Hematopoietic multipotent progenitor cell treated with erythropoietin and hydrocortisone succinate and interleukin-3 and kit ligand, for 8 days (in vitro differentiated cells): ENCODE data around the gene SYTL3.
"Not testable (repeated sequence)": the region's sequence is repeated elsewhere in the genome, so short reads cannot be mapped to it uniquely, and the experiment has no call there.

Experiments used
- DNase-seq: peaks from one replicate; pipeline ENCODE4 v3.0.0-alpha.2; 2015

Gene SYTL3, protein sequence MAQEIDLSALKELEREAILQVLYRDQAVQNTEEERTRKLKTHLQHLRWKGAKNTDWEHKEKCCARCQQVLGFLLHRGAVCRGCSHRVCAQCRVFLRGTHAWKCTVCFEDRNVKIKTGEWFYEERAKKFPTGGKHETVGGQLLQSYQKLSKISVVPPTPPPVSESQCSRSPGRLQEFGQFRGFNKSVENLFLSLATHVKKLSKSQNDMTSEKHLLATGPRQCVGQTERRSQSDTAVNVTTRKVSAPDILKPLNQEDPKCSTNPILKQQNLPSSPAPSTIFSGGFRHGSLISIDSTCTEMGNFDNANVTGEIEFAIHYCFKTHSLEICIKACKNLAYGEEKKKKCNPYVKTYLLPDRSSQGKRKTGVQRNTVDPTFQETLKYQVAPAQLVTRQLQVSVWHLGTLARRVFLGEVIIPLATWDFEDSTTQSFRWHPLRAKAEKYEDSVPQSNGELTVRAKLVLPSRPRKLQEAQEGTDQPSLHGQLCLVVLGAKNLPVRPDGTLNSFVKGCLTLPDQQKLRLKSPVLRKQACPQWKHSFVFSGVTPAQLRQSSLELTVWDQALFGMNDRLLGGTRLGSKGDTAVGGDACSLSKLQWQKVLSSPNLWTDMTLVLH

GRCh38 chr6:158649289-158650143 lies at the start of gene SYTL3:
SYTL3 (plus strand) TSS chr6:158650054; CDS start chr6:158663269, 13,215 bp downstream.
- DNase-seq = peak; percentile 34

GRCh38 chr6:158603261-158604047 lies 46.4 kb upstream of the SYTL3 start:
- DNase-seq = no peak

GRCh38 chr6:158604048-158604406 lies 45.8 kb upstream of the SYTL3 start:
- DNase-seq = no peak

DNA sequence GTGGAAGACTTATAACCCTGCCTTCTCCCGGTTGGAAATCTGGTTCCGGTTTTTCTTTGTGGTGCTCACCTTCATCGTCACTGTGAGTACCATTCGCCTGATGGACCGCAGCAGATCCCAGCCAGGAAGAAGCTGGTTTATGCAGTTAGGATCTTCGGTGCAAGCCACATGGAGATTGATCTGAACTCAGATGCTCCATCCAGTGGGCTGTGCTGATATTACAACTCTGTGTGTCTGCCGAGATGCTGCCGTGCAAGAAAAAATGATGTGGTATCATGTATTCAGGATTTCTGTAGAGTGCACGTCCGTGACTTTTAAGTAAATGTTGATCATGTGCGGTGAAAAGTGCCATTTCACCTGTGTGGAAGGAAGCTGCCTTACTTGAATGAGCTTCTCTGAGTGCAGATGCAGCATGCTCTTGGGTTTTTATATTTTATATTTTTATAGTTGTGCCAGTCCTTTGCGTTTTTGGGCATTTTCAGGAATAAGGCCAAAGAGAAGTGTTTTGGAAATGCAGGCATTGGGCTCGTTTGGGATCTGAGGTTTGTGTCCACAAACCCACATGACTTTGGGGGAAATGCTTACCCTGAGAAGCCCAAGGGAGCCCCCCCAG lies 44.5 kb upstream of the SYTL3 start:
- DNase-seq = peak; percentile 75

DNA sequence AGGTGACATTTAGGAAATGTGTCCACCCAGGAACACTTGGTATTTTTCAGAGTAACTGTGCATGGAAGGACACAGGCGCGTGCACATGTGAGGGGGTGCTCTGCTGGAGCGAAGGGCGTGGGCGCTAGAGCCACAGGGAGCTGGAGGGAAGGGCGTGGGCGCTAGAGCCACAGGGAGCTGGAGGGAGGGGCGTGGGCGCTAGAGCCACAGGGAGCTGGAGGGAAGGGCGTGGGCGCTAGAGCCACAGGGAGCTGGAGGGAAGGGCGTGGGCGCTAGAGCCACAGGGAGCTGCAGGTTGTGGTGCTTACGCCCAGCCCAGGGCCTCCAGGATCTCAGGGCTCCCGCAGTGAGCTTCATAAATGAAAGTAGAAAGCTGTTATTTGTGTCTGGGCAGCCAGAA lies 43.8 kb upstream of the SYTL3 start:
- DNase-seq = not testable (repeated sequence)

GRCh38 chr6:158606935-158607334 lies 42.9 kb upstream of the SYTL3 start:
- DNase-seq = no peak

- DNase-seq = no peak
Observed at GRCh38 chr6:158607411-158608170, 42.3 kb upstream of the SYTL3 start.

DNA sequence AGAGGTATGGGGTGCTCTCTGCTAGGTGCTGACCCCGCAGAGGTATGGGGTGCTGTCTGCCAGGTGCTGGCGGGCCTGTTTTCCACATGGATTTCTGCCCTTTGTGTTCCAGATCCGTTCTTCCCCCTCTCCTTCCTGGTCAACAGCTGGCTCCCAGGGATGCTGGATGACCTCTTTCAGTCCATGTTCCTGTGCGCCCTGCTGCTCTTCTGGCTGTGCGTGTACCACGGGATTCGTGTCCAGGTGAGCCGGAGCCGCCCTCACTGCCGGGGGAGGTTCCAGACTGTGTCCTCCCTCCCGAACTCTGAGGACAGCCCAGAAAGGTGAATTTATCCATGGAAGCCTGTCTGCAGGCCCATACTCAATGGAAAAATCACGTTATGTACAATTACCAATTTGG lies 41.6 kb upstream of the SYTL3 start:
- DNase-seq = no peak

DNA sequence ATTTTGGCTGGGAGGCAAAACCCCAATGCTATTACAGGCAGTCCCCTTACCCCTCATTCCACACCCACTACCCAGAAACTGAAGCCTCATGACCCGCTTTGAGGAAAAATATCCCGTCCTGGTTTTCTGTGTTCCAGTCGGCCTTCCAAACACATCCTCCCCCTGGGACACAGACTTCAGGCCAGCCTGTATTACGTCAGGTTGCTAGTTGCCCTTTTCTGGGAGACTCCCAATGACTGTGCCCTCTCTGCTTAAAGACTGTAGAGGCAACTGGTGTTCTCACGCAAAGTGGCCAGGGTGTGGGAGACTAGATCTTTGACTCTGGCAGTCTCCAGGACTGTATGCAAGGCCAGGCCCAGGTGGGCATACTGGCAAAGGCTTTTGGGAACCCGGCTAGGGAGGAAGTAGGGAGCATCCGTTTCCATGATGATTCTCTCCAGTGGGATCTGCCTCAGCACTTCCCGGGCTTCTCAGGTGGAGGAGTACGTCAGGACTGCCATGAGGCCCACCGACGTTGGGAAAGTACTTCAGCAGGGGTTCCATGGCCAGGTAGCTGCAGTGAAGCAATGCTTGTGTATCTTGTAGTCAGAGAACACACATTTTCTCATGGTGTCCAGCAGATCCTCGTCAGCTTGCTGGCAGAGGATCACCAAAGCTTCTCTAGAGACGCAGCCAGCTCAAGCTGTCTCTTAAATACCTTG lies 40.2 kb upstream of the SYTL3 start:
- DNase-seq = no peak

GRCh38 chr6:158610319-158610968 lies 39.4 kb upstream of the SYTL3 start:
- no peak for DNase-seq

DNA sequence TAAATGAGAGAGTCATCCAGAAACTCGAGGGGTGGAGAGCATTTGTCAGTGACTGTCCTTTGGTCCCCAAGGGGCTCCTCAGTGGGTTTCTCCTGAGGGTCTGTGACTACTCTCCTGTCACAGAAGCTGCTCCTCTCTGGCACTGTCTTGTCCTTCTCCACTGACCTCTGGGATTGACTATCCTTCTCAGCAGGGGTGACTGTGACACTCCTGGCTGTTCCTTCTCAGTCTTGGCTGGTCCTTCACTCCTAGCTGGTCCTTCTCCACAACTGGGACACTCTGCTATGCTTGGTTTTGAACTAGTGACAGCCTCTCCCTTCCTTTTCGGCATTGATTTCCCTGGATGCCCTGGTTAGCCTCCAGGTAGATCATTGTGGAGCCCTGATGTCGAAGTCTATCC lies 38.8 kb upstream of the SYTL3 start:
- no peak for DNase-seq

DNA sequence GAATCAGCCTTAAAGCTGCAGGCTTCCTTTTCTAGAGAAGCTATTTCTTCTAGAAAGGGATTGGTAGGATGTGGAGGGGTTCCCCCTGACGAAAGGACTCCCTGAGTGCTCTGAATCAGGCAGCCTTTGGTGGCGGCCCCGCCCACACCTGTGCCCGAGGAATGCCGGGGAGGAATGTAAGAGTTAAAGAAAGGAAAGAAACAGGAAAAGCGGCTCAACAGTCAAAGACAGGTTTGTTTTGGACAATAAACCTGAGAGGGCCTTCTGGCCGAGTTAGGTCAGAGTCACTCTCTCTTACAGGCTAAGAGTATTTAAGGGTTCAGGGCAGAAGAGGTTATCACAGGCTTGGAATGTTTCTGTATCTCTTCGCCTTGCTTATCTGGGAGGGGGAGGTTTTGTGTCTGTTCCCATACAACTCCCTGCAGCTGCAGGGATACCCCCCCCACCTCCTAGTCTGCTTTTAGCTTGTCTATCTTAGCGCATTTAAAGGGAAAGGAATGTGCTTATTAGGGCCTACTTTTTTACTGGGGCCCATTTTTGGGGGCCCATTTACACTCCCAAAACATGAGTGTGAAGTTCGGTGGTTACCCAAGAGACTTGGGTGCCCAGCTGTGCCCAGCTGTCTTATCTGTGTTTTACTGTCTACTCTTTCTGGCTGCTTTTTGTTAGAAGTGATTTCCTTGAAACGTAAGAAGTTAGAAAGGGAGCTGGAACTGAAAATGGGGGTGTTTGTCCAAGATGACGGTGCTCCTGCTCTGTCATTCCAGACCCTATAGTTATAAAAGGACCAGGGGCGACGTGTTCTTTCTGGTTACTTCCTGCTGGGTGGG lies 38.1 kb upstream of the SYTL3 start:
- DNase-seq = no peak

DNA sequence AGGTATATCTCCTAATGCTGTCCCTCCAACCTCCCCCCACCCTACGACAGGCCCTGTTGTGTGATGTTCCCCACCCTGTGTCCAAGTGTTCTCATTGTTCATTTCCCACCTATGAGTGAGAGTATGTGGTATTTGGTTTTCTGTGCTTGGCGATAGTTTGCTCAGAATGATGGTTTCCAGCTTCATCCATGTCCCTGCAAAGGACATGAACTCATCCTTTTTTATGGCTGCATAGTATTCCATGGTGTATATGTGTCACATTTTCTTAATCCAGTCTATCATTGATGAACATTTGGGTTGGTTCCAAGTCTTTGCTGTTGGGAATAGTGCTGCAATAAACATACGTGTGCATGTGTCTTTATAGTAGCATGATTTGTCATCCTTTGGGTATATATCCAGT lies 35.2 kb upstream of the SYTL3 start:
- not testable (repeated sequence) for DNase-seq

DNA sequence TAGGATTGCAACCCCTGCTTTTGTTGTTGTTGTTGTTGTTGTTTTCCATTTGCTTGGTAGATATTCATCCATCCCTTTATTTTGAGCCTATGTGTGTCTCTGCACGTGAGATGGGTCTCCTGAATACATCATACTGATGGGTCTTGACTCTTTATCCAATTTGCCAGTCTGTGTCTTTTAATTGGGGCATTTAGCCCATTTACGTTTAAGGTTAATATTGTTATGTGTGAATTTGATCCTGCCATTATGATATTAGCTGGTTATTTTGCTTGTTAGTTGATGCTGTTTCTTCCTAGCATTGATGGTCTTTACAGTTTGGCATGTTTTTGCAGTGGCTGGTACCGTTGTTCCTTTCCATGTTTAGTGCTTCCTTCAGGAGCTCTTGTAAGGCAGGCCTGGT lies 31.6 kb upstream of the SYTL3 start:
- DNase-seq = not testable (repeated sequence)

DNA sequence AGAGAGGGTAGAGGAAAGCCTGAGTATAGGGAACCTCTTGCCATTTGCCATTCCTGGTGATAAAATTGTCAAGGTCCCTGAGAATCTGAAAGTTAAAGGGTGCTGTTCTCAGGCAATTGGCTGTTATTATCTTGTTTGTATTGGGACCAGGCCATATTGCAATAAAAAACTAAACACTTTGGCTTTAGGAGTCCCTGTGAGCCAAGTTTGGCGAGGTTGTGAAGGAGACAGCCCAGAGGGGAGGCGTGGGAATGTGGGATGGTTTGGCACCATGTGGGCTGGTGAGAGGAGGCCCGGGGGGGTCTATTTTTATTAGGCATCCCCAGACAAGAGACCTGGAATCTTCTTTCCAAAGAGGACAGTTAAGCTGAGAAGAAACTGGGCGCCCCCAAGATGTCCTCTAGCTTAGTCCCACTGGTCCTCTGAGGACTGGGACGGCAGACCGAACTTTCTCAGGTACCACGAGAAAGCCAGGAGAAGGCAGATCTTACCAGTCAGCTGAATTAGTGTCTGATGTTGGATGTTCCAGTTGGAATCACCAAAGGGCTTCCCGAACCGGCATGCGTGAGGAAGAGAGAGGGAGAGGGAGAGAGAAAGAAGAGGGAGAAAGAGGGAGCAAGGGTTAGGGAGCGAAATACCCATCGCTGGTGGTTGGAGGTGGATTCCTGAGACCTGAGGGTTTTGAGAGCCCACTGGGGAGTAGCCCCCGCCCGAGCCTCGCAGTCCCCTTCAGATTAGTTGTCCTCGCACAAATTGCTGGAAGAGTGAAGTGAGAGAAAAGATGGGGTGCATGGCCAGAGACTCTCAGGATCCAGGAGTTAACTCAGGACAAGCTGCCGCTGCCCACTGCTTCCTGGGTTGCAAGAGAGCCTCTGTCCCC lies 29.7 kb upstream of the SYTL3 start:
- DNase-seq = no peak

- no peak for DNase-seq
Observed at GRCh38 chr6:158620963-158621693, 28.7 kb upstream of the SYTL3 start.

- no peak for DNase-seq
Observed at GRCh38 chr6:158621694-158622544, 27.9 kb upstream of the SYTL3 start.
